Erythroblast (primary cell): Measurements from ENCODE around the gene ARID4B.

Experiments used
- GATA1 ChIP-seq: IDR thresholded peaks from 2 replicates; pipeline ENCODE4 v1.6.1; 2011; ENCODE audit warnings: low read depth, mild to moderate bottlenecking, control low read depth, low read length, moderate library complexity
- POLR2A ChIP-seq: IDR thresholded peaks from 2 replicates; pipeline ENCODE4 v1.6.1; 2011; ENCODE audit warnings: mild to moderate bottlenecking, low read length

DNA sequence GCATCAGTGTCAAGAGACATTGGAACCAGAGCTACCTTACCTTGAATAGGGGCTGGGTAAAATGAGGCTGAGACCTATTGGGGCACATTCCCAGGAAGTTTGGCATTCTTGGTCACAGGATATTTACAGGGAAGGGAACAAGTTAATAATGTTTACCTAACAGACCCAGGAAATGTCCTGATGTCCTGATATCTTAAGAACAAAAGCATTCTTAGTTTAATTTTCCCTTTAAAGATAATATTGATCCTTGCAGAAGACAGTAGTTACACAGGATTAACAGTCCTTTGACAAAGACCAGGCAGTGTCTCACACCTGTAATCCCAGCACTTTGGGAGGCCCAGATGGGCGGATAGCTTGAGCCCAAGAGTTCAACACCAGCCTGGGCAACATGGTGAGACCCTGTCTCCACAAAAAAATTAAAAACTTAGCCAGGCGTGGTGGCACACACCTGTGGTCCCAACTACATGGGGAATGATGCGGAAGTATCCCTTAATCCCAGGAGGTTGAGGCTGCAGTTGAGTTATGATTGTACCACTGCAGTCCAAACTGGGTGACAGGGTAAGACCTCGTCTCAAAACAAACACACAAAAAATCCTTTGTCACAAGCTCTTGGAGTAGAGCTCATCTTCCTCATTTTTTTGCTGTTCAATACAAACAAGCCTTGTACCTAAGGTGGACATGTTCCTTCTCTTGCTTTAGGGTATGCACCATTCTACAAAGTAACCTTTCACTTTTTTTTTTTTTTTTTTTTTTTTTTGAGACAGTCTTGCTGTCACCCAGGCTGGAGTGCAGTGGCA lies 198.0 kb downstream of the ARID4B start:
- TF ChIP-seq POLR2A (no peak), GATA1 (no peak)
